A673 (cell line): ENCODE data around the gene CLNK.

Experiments
- CTCF ChIP-seq: fragments of 300-800, 200-600 bp; sonication (generic); conservative IDR thresholded peaks from 2 replicates; pipeline ENCODE4 v1.5.1; 2017; ENCODE audit warnings: low read depth, mild to moderate bottlenecking, antibody characterized with exemption, low read length, moderate library complexity, mixed read lengths
- EZH2 ChIP-seq: fragments of 200-600 bp; sonication (generic); IDR thresholded peaks from 2 replicates; pipeline ENCODE4 v1.6.1; 2017; ENCODE audit warnings: borderline replicate concordance, low read depth, mild to moderate bottlenecking, mixed read lengths, antibody characterized with exemption, low read length; ENCODE audit not compliant: poor library complexity, severe bottlenecking

- TF ChIP-seq CTCF (no peak), EZH2 (no peak)
These were observed 160.3 kb downstream of the CLNK start for GRCh38 chr4:10524196-10524833.
